Body of pancreas (tissue), 4 donors: Measurements from ENCODE around the gene MUC5AC.

Experiments
- POLR2A ChIP-seq, 3 donors: fragments of 450-650 bp; IDR thresholded peaks; one replicate each; pipeline ENCODE4 v1.6.1; 2016; ENCODE audit warnings: antibody characterized with exemption in 3 of 3, mild to moderate bottlenecking in 2 of 3
- TF ChIP-seq, protein P1 (sequence below), 7 experiments: fragments of 450-650 bp in 4 of 7; fragments of 200-600 bp in 3 of 7; sonication (generic) in 3 of 7; IDR thresholded peaks; one replicate each; pipeline ENCODE4 v1.5.1; 2016 to 2019; ENCODE audit warnings: antibody characterized with exemption in 7 of 7

- TF ChIP-seq, protein P1, sequence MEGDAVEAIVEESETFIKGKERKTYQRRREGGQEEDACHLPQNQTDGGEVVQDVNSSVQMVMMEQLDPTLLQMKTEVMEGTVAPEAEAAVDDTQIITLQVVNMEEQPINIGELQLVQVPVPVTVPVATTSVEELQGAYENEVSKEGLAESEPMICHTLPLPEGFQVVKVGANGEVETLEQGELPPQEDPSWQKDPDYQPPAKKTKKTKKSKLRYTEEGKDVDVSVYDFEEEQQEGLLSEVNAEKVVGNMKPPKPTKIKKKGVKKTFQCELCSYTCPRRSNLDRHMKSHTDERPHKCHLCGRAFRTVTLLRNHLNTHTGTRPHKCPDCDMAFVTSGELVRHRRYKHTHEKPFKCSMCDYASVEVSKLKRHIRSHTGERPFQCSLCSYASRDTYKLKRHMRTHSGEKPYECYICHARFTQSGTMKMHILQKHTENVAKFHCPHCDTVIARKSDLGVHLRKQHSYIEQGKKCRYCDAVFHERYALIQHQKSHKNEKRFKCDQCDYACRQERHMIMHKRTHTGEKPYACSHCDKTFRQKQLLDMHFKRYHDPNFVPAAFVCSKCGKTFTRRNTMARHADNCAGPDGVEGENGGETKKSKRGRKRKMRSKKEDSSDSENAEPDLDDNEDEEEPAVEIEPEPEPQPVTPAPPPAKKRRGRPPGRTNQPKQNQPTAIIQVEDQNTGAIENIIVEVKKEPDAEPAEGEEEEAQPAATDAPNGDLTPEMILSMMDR (IDR thresholded peaks at IDR 0.05) = no peak
- TF ChIP-seq POLR2A (IDR thresholded peaks at IDR 0.05) = no peak
Observed at GRCh38 chr11:1226986-1227550, 69.3 kb downstream of the MUC5AC start.
